ENCODE data around the gene UNC119.

DNA sequence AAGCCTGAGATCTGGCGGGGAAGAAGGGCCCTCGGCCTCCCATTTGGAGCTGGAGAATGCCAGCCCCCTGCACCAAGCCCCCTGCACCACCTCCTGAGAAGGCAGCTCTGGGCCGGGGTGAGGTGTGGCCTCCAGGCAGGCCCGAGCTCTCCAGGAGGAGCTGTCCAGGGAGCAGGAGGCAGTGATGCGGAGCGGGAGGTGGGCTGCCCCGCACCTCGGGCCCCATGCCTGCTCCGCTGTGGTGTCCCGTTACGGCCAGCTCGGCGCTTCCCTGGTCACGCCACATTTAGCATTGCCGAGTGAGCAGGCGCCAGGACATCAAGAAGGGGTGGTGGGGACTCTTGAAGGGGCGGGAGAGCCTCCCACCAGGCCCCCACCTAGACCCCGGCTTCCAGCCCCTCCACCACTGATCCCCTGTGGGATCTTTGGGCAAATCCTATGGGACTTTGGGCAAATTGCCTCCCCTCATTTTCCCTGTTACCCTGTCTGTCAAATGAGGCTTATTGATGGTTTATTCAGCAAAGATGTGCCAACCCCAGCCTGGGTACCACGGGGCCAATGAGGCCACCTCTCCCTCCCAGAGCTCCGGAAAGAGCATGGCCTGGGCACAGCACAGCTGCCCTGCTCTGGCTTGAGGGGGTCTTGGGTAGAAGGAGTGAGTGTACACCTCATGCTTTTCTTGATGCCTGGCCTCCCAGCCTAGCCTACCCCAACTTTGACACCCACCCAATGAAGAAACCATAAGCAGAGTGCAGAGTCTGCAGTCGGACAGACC, 30.9 kb downstream of the UNC119 start:
- TF ChIP-seq, protein P1, sequence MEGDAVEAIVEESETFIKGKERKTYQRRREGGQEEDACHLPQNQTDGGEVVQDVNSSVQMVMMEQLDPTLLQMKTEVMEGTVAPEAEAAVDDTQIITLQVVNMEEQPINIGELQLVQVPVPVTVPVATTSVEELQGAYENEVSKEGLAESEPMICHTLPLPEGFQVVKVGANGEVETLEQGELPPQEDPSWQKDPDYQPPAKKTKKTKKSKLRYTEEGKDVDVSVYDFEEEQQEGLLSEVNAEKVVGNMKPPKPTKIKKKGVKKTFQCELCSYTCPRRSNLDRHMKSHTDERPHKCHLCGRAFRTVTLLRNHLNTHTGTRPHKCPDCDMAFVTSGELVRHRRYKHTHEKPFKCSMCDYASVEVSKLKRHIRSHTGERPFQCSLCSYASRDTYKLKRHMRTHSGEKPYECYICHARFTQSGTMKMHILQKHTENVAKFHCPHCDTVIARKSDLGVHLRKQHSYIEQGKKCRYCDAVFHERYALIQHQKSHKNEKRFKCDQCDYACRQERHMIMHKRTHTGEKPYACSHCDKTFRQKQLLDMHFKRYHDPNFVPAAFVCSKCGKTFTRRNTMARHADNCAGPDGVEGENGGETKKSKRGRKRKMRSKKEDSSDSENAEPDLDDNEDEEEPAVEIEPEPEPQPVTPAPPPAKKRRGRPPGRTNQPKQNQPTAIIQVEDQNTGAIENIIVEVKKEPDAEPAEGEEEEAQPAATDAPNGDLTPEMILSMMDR (IDR thresholded peaks at IDR 0.05; ENCODE audit: low read depth, low read length): no peak
- TF ChIP-seq EZH2phosphoT487 (IDR thresholded peaks at IDR 0.05; ENCODE audit: low read depth): no peak

Data from OCI-LY3 (cell line).